T-helper 17 cell (primary cell): Measurements from ENCODE around the gene GFOD1. TPM values are rescaled to one million over a fixed set of nuclear protein-coding genes. Genes with fewer than 3 reads are reported as not detected.
"Not testable (repeated sequence)": the region's sequence is repeated elsewhere in the genome, so short reads cannot be mapped to it uniquely, and the experiment has no call there.

Experiments
- ATAC-seq: fragments of 150-1000 bp; cut with Tn5 transposase; 2 replicates; pipeline ENCODE4 v1.10.0; 2021; ENCODE audit warnings: mild to moderate bottlenecking, moderate library complexity
- DNase-seq, 3 donors: peaks; one replicate each; pipeline versions ENCODE4 v3.0.0 to v3.0.0-alpha.2; 2020 to 2021
- H3K9me3 ChIP-seq: one replicate; pipeline ENCODE4 v1.7.0; 2013; ENCODE audit warnings: low read length, mild to moderate bottlenecking; ENCODE audit not compliant: control insufficient read depth, poor library complexity, severe bottlenecking
- H3K27ac Mint-ChIP-seq: one replicate; pipeline ENCODE4 v1.8.0; 2022; ENCODE audit warnings: mild to moderate bottlenecking, moderate library complexity, mixed read lengths
- H3K27me3 Mint-ChIP-seq: one replicate; pipeline ENCODE4 v1.8.0; 2022; ENCODE audit warnings: mixed read lengths
- H3K36me3 Mint-ChIP-seq: one replicate; pipeline ENCODE4 v1.8.0; 2022; ENCODE audit warnings: low read depth, mixed read lengths
- H3K4me1 Mint-ChIP-seq: one replicate; pipeline ENCODE4 v1.8.0; 2022; ENCODE audit warnings: mild to moderate bottlenecking, mixed read lengths
- H3K4me3 Mint-ChIP-seq: one replicate; pipeline ENCODE4 v1.8.0; 2022; ENCODE audit warnings: mild to moderate bottlenecking, moderate library complexity, mixed read lengths
- total RNA-seq, 4 donors: library from RNA in 2 of 4; stranded (reverse) in 2 of 4; gene quantifications; one replicate each; pipeline ENCODE4 v1.2.3 and lab custom pipeline; 2022 to 2026

GFOD1 gene
- total RNA-seq, 2 donors from 2014 or later = 1.4 to 3.1 TPM

DNA sequence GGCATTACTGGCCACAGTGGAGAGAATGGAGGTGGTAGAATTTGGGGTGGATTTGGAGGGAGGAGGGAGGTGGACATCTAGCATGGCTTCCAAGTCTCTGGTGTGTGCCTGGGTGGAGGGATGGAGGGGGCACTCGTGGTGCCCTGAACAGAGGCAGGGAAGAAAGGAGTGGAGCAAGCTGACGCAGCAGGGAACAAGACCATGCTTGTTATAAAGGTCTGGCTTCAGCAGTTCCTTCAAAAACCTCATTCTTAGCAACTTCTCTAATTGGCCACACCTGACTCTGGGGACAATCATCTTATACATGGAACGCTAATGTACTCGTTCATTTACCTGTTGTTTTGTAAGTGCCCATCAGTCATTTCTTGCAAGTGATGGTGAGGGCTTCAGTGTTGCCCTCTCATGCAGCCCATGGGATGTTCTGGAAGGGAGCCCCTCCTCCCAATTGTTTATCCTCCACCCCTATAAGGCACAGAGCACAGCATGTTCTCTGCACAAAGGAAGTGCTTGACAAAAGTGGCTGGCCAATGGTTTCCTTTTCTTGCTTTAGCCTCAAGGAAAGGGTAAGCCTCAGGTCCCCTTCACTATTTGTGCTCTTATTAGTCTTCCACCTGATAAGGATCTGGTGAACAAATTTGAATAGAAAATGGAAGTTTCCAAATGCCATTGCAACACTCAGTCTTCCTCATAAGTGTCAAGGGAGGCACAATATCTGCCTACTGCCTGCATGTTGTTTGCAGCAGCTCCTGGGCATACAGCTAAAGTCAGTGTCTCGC is 39.3 kb downstream of the GFOD1 start:
- DNase-seq (no peak), ATAC-seq (no peak)
- peaks cover 7% of the 10 kb centered on the region for H3K4me1 Mint-ChIP-seq
- H3K4me3 Mint-ChIP-seq = no peak overlapping the region
- H3K27me3 Mint-ChIP-seq = no peaks in the 10 kb centered on the region
- no peak overlapping the region for H3K27ac Mint-ChIP-seq
- peaks cover 4% of the 10 kb centered on the region for H3K36me3 Mint-ChIP-seq
- no peaks in the 10 kb centered on the region for H3K9me3 ChIP-seq

- no peak for DNase-seq
- no peak for ATAC-seq
- H3K9me3 ChIP-seq = no peaks in the 10 kb centered on the region
- Mint-ChIP-seq H3K36me3 (peaks cover 4% of the 10 kb centered on the region), H3K4me3 (no peak overlapping the region), H3K4me1 (peaks cover 7% of the 10 kb centered on the region), H3K27me3 (peaks cover 14% of the 10 kb centered on the region), H3K27ac (no peak overlapping the region)
Measured at GRCh38 chr6:13446381-13446780, 41.0 kb downstream of the GFOD1 start.

DNA sequence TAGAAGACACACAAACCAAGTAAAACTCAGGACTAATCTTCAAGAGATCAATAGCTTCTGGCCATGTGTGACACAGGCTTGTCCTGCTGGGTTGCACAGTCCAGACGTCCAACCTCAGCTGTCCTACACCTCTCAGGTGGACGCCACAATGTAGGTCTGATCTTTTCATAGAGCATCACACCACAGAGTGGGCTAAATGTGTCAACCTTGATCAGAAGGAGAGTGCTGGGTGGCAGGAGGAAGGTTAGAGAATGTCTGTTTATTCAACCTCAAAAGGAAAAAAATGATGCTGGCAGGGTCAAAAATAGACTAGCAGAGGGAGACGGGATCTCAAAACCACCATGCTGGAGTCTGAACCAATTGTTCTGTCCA is 41.7 kb downstream of the GFOD1 start:
- H3K27ac Mint-ChIP-seq = no peak overlapping the region
- ATAC-seq (no peak), DNase-seq (no peak)
- peaks cover 8% of the 10 kb centered on the region for H3K4me1 Mint-ChIP-seq
- H3K27me3 Mint-ChIP-seq = peaks cover 17% of the 10 kb centered on the region
- peaks cover 4% of the 10 kb centered on the region for H3K36me3 Mint-ChIP-seq
- H3K9me3 ChIP-seq = no peaks in the 10 kb centered on the region
- H3K4me3 Mint-ChIP-seq = no peak overlapping the region

GRCh38 chr6:13445005-13445743 is 42.2 kb downstream of the GFOD1 start:
- H3K4me1 Mint-ChIP-seq = peaks cover 8% of the 10 kb centered on the region
- no peaks in the 10 kb centered on the region for H3K9me3 ChIP-seq
- no peak overlapping the region for H3K4me3 Mint-ChIP-seq
- no peak for ATAC-seq
- no peak for DNase-seq
- peaks cover 17% of the 10 kb centered on the region for H3K27me3 Mint-ChIP-seq
- no peak overlapping the region for H3K27ac Mint-ChIP-seq
- H3K36me3 Mint-ChIP-seq = peaks cover 4% of the 10 kb centered on the region

GRCh38 chr6:13444604-13445003 is 42.8 kb downstream of the GFOD1 start:
- no peak overlapping the region for H3K27ac Mint-ChIP-seq

DNA sequence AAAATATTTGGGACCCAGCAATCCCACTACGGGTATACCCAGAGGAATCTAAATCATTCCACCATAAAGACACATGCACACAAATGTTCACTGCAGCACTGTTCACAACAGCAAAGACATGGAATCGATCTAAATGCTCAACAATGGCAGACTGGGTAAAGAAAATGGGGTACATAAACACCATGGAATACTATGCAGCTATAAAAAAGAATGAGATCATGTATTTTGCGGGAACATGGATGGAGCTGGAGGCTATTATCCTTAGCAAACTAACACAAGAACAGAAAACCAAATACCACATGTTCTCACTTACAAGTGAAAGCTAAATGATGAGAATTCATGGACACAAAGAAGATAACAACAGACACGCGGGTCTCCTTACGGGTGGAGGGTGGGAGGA is 43.4 kb downstream of the GFOD1 start:
- H3K27me3 Mint-ChIP-seq = peaks cover 17% of the 10 kb centered on the region
- DNase-seq, H3K4me3 Mint-ChIP-seq, H3K36me3 Mint-ChIP-seq, ATAC-seq, H3K27ac Mint-ChIP-seq, H3K4me1 Mint-ChIP-seq, H3K9me3 ChIP-seq: not testable (repeated sequence)

More at GRCh38 chr6:13444604-13445003, 42.8 kb downstream of the GFOD1 start:
- peaks cover 4% of the 10 kb centered on the region for H3K36me3 Mint-ChIP-seq
- DNase-seq (no peak), ATAC-seq (no peak)
- H3K9me3 ChIP-seq = no peaks in the 10 kb centered on the region
- no peak overlapping the region for H3K4me3 Mint-ChIP-seq
- H3K4me1 Mint-ChIP-seq = peaks cover 8% of the 10 kb centered on the region
- H3K27me3 Mint-ChIP-seq = peaks cover 17% of the 10 kb centered on the region

- H3K27ac Mint-ChIP-seq = no peak overlapping the region
- no peaks in the 10 kb centered on the region for H3K9me3 ChIP-seq
- no peak overlapping the region for H3K4me3 Mint-ChIP-seq
- peaks cover 4% of the 10 kb centered on the region for H3K4me1 Mint-ChIP-seq
- ATAC-seq (no peak), DNase-seq (no peak)
- H3K36me3 Mint-ChIP-seq = no peaks in the 10 kb centered on the region
- H3K27me3 Mint-ChIP-seq = peaks cover 17% of the 10 kb centered on the region
Measured at GRCh38 chr6:13441778-13442177, 45.6 kb downstream of the GFOD1 start.

GRCh38 chr6:13439644-13440043 is 47.8 kb downstream of the GFOD1 start:
- Mint-ChIP-seq H3K27ac (no peak overlapping the region), H3K36me3 (no peaks in the 10 kb centered on the region), H3K4me1 (peaks cover 6% of the 10 kb centered on the region), H3K4me3 (no peak overlapping the region), H3K27me3 (peaks cover 17% of the 10 kb centered on the region)
- DNase-seq = no peak
- ATAC-seq = no peak
- no peaks in the 10 kb centered on the region for H3K9me3 ChIP-seq

- no peak overlapping the region for H3K27ac Mint-ChIP-seq
- ATAC-seq (no peak), DNase-seq (no peak)
- H3K4me3 Mint-ChIP-seq = no peak overlapping the region
- H3K27me3 Mint-ChIP-seq = peaks cover 17% of the 10 kb centered on the region
- H3K9me3 ChIP-seq = no peaks in the 10 kb centered on the region
- no peaks in the 10 kb centered on the region for H3K36me3 Mint-ChIP-seq
- peaks cover 10% of the 10 kb centered on the region for H3K4me1 Mint-ChIP-seq
Measured at GRCh38 chr6:13438126-13438525, 49.3 kb downstream of the GFOD1 start.

- Mint-ChIP-seq H3K27me3 (peaks cover 13% of the 10 kb centered on the region), H3K4me3 (no peak overlapping the region), H3K4me1 (peaks cover 14% of the 10 kb centered on the region), H3K36me3 (no peaks in the 10 kb centered on the region), H3K27ac (no peak overlapping the region)
- H3K9me3 ChIP-seq = no peaks in the 10 kb centered on the region
- no peak for ATAC-seq
- DNase-seq = no peak
Measured at GRCh38 chr6:13437218-13437996, 50.0 kb downstream of the GFOD1 start.

DNA sequence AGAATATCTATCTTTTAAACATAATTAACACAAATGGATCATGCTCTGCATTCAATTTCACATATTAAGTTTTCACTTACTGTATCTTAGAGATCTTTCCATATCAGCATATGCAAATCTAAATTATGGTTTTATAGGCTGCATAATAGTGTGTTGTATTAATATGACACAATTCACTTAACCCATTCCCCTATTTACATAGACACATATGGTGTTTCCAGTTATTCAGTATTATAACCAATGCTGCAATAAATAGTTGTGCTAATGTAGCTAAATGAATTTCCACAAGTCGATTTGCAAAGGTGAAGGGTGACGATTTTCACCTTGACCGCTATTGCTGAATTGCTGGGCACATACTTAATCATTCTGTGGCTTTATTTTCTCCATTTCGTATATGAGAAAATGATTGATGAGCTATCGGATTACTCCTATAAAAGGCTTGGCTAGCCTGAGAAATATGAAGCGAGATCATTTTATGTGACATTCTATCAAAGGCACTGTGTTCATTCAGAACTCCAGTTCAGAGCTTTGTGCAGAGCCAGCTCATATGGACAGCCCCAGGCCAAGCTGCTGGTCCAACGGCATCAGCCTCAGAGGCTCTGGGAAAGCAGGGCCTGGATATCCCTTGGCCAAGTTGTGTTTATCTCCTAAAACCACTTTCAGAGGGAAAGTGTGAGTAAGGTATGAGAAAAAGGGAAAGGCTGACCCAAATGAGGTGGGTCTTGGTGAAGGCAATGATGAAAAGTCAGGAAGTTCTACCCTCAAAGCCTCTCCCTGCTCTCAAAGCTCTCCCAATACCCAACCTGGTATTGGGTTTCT is 50.8 kb downstream of the GFOD1 start:
- no peak for ATAC-seq
- peaks cover 6% of the 10 kb centered on the region for H3K27me3 Mint-ChIP-seq
- no peaks in the 10 kb centered on the region for H3K36me3 Mint-ChIP-seq
- no peak overlapping the region for H3K27ac Mint-ChIP-seq
- H3K4me1 Mint-ChIP-seq = peaks cover 18% of the 10 kb centered on the region
- DNase-seq = no peak
- H3K4me3 Mint-ChIP-seq = peak overlapping the region; percentile 25
- H3K9me3 ChIP-seq = no peaks in the 10 kb centered on the region

DNA sequence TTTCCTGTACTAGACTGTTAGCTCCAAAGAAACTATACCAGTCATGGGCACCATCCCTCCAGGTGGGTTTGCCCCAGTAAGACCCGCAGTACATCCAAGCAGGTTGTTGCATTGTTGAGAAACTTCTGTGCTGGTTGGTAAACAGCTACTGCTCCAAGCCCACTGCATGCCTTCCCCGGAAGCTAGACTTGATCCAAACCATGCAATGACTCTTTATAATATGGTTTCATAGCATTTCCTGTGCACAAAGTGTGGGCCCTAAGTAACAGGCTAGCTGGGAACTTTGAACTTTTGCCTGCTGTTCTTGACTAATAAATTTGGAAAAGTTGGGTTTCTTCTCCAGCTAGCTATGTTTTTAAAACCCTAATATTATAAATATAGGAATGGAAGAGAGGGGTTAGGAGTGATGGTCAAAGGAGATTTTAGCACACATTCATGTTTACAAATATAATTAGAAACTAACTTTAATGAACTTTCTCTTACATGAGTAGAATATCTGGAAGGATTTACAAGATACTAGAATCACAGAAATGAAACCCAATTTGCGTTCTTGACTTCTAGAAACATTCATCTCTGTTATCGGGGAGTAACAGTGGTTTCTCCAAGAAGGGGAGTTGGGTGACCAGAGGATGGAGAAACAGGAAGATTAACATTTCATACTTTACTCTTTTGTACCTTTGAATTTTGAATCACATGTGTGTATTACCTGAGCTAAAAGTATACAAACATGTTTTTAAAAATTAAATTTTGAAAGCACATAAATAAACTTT is 51.7 kb downstream of the GFOD1 start:
- DNase-seq = no peak
- Mint-ChIP-seq H3K4me3 (peak overlapping the region; percentile 66), H3K27me3 (no peaks in the 10 kb centered on the region), H3K27ac (peak overlapping the region; percentile 73), H3K4me1 (peaks cover 21% of the 10 kb centered on the region), H3K36me3 (no peaks in the 10 kb centered on the region)
- no peaks in the 10 kb centered on the region for H3K9me3 ChIP-seq
- no peak for ATAC-seq
